OCI-LY1 (cell line): ENCODE measurements around the gene TIGD1.

Experiments used
- H2AFZ ChIP-seq: fragments of 200-600 bp; sonication (generic), shearing (Covaris generic); 2 replicates; pipeline ENCODE4 v1.6.0; 2014; ENCODE audit warnings: antibody characterized with exemption, mild to moderate bottlenecking, low read length
- H3F3A ChIP-seq: fragments of 200-600 bp; sonication (generic), shearing (Covaris generic); 2 replicates; pipeline ENCODE4 v1.6.0; 2014; ENCODE audit warnings: mild to moderate bottlenecking, antibody characterized with exemption, low read length, moderate library complexity; ENCODE audit not compliant: insufficient read depth
- H3K27ac ChIP-seq: fragments of 200-600 bp; sonication (generic); 2 replicates; pipeline ENCODE4 v1.5.1; 2014; ENCODE audit warnings: low read length, mixed run types, mild to moderate bottlenecking, low read depth; ENCODE audit not compliant: poor library complexity, severe bottlenecking
- H3K27me3 ChIP-seq: fragments of 200-600 bp; sonication (generic); 2 replicates; pipeline ENCODE4 v1.6.0; 2014; ENCODE audit warnings: antibody characterized with exemption, mild to moderate bottlenecking, low read length, moderate library complexity; ENCODE audit not compliant: insufficient read depth
- H3K36me3 ChIP-seq: fragments of 200-600 bp; sonication (generic); 2 replicates; pipeline ENCODE4 v1.6.1; 2014; ENCODE audit warnings: mild to moderate bottlenecking, antibody characterized with exemption, low read length, moderate library complexity, mixed read lengths; ENCODE audit not compliant: insufficient read depth
- H3K4me1 ChIP-seq: fragments of 200-600 bp; sonication (generic); 2 replicates; pipeline ENCODE4 v1.5.1; 2014; ENCODE audit warnings: mild to moderate bottlenecking, low read length, moderate library complexity; ENCODE audit not compliant: insufficient read depth, severe bottlenecking
- H3K4me2 ChIP-seq: fragments of 200-600 bp; sonication (generic), shearing (Covaris generic); 2 replicates; pipeline ENCODE4 v1.6.1; 2014; ENCODE audit warnings: low read length
- H3K4me3 ChIP-seq: fragments of 200-600 bp; sonication (generic); 2 replicates; pipeline ENCODE4 v1.5.1; 2014; ENCODE audit warnings: low read length, low read depth, mild to moderate bottlenecking, mixed read lengths; ENCODE audit not compliant: poor library complexity, severe bottlenecking
- H3K79me2 ChIP-seq: fragments of 200-600 bp; shearing (Covaris generic); 2 replicates; pipeline ENCODE4 v1.6.1; 2016; ENCODE audit warnings: mixed run types, low read length, mixed read lengths; ENCODE audit not compliant: insufficient read depth
- H3K9ac ChIP-seq: fragments of 200-600 bp; sonication (generic), shearing (Covaris generic); 2 replicates; pipeline ENCODE4 v1.6.1; 2014; ENCODE audit warnings: mild to moderate bottlenecking, low read length, mixed read lengths
- H3K9me2 ChIP-seq: fragments of 200-600 bp; sonication (generic), shearing (Covaris generic); 2 replicates; pipeline ENCODE4 v1.6.1; 2014; ENCODE audit warnings: low read depth, mild to moderate bottlenecking, low read length, mixed read lengths
- H3K9me3 ChIP-seq: fragments of 200-600 bp; shearing (Covaris generic); 2 replicates; pipeline ENCODE4 v1.6.1; 2014; ENCODE audit warnings: low read length, mixed read lengths
- H4K20me1 ChIP-seq: fragments of 200-600 bp; sonication (generic), shearing (Covaris generic); 2 replicates; pipeline ENCODE4 v1.6.0; 2016; ENCODE audit warnings: mild to moderate bottlenecking, low read length; ENCODE audit not compliant: insufficient read depth
- CTCF ChIP-seq: fragments of 200-600 bp; sonication (generic), shearing (Covaris generic); IDR thresholded peaks from 2 replicates; pipeline ENCODE4 v1.5.1; 2017; ENCODE audit warnings: mild to moderate bottlenecking, antibody characterized with exemption, low read length, moderate library complexity, mixed read lengths
- EZH2 ChIP-seq: fragments of 200-600 bp; sonication (generic), shearing (Covaris generic); IDR thresholded peaks from 2 replicates; pipeline ENCODE4 v1.8.0; 2017; ENCODE audit warnings: borderline replicate concordance, mixed run types, mild to moderate bottlenecking, antibody characterized with exemption, low read length, moderate library complexity, mixed read lengths

The TIGD1 gene

DNA sequence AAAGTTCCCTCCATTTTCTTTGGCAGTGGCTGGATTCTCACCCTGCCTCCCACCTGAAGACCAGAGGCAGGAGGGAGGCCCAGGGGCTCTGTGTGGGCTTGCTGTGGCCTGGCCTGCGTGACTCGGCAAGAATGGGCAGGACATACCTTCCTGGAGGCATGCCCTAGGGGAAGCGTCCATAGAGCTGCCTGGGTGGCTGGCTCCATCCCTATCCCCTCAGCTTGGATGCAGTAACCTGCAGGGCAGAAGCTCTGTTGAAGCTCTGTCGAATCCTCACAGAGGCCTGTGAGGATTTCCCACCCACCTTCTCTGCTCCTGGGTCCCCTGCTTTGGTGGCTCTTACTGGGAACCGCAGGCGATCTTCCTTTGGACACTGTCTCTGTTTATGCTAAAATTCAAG lies 31.5 kb downstream of the TIGD1 start:
- no peaks in the 10 kb centered on the region for H3K9me2 ChIP-seq
- no peak overlapping the region for H3K4me3 ChIP-seq
- H3K36me3 ChIP-seq = no peaks in the 10 kb centered on the region
- H3K4me1 ChIP-seq = no peaks in the 10 kb centered on the region
- no peaks in the 10 kb centered on the region for H3F3A ChIP-seq
- TF ChIP-seq EZH2 (no peak), CTCF (no peak)
- no peak overlapping the region for H3K9ac ChIP-seq
- H3K27ac ChIP-seq = no peak overlapping the region
- H4K20me1 ChIP-seq = no peaks in the 10 kb centered on the region
- no peak overlapping the region for H3K4me2 ChIP-seq
- no peaks in the 10 kb centered on the region for H3K9me3 ChIP-seq
- H3K27me3 ChIP-seq = peaks cover 3% of the 10 kb centered on the region; the same call in 1 of the 2 replicates
- no peaks in the 10 kb centered on the region for H3K79me2 ChIP-seq
- H2AFZ ChIP-seq = no peak overlapping the region

DNA sequence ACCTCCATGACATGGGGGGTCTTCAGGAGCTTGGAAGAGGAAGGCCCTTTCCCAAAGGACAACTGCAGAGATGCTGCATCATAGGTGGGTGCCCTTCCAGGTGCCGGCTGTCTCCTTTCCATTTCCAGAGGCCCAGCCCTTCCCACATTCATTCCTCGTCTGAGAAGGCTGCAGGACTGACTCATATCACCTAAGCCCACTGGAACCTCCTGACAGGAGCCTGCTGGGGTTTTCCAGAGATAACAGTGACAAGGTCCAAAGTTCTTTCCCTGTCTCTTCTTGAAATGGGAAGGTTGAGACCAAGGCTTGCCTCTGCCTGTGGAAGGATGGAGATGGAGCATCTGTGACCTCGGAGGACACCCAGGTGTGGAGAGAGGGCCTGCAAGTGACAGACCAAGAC lies 33.8 kb downstream of the TIGD1 start:
- no peaks in the 10 kb centered on the region for H3K9me2 ChIP-seq
- no peak overlapping the region for H3K9ac ChIP-seq
- no peaks in the 10 kb centered on the region for H4K20me1 ChIP-seq
- no peak overlapping the region for H3K4me2 ChIP-seq
- H2AFZ ChIP-seq = no peak overlapping the region
- H3K27ac ChIP-seq = no peak overlapping the region
- no peaks in the 10 kb centered on the region for H3K9me3 ChIP-seq
- no peaks in the 10 kb centered on the region for H3F3A ChIP-seq
- H3K79me2 ChIP-seq = no peaks in the 10 kb centered on the region
- TF ChIP-seq EZH2 (no peak), CTCF (no peak)
- no peaks in the 10 kb centered on the region for H3K27me3 ChIP-seq
- no peaks in the 10 kb centered on the region for H3K36me3 ChIP-seq
- no peak overlapping the region for H3K4me3 ChIP-seq
- no peaks in the 10 kb centered on the region for H3K4me1 ChIP-seq

DNA sequence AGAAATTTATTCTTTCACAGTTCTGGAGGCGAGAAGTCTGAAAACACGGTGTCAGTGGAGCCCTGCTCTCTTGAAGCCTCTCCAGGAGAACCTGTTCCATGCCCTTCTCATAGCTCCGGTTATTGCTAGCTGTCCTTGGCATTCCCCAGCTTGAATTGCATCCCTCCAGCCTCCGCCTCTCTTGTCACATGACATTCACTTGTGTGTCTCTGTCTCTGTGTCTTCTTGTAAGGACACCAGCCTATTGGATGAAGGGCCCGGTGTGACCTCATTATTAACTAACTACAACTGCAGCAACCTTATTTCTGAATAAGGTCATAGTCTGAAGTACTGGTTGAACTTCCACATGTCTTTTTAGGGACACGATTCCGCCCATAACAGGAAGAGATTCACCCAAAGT lies 34.7 kb downstream of the TIGD1 start:
- H3K4me2 ChIP-seq = no peak overlapping the region
- no peak for TF ChIP-seq EZH2
- TF ChIP-seq CTCF = no peak
- H3K27ac ChIP-seq = no peak overlapping the region
- no peaks in the 10 kb centered on the region for H3K79me2 ChIP-seq
- H3F3A ChIP-seq = no peaks in the 10 kb centered on the region
- no peak overlapping the region for H3K4me3 ChIP-seq
- H3K9me3 ChIP-seq = no peaks in the 10 kb centered on the region
- H3K9ac ChIP-seq = no peak overlapping the region
- no peaks in the 10 kb centered on the region for H3K27me3 ChIP-seq
- H4K20me1 ChIP-seq = no peaks in the 10 kb centered on the region
- H3K36me3 ChIP-seq = no peaks in the 10 kb centered on the region
- no peaks in the 10 kb centered on the region for H3K9me2 ChIP-seq
- no peak overlapping the region for H2AFZ ChIP-seq
- H3K4me1 ChIP-seq = no peaks in the 10 kb centered on the region
